Ovary (tissue), 9 donors: ENCODE measurements around the gene LRIG1. TPM values are rescaled to one million over a fixed set of nuclear protein-coding genes. Genes with fewer than 3 reads are reported as not detected.

Experiments used
- DNase-seq, 5 donors: peaks; one replicate each; pipeline ENCODE4 v3.0.0-alpha.2; 2019 to 2020
- H3K27ac ChIP-seq, 2 donors: fragments of 200-600 bp; one replicate each; pipeline versions ENCODE4 v1.5.1 to v1.8.0; 2019 to 2022
- H3K27me3 ChIP-seq: fragments of 200-600 bp; one replicate; pipeline ENCODE4 v1.8.0; 2022
- H3K36me3 ChIP-seq: fragments of 200-600 bp; sonication (generic); one replicate; pipeline ENCODE4 v1.5.1; 2019
- H3K4me1 ChIP-seq: one replicate; pipeline ENCODE4 v1.8.1; 2013; ENCODE audit warnings: mild to moderate bottlenecking, moderate library complexity; ENCODE audit not compliant: insufficient read depth
- H3K4me3 ChIP-seq: fragments of 200-600 bp; sonication (generic); one replicate; pipeline ENCODE4 v1.5.1; 2017
- H3K9me3 ChIP-seq, 2 donors: fragments of 200-600 bp in 1 of 2; sonication (generic) in 1 of 2; one replicate each; pipeline versions ENCODE4 v1.5.1 to v1.8.1; 2013 to 2019; ENCODE audit warnings: mild to moderate bottlenecking in 1 of 2, moderate library complexity in 1 of 2
- CTCF ChIP-seq, 3 donors: fragments of 450-650 bp in 2 of 3; fragments of 200-600 bp in 1 of 3; IDR thresholded peaks; one replicate each; pipeline versions ENCODE4 v1.5.1 to v1.8.0; 2016 to 2022; ENCODE audit warnings: antibody characterized with exemption in 3 of 3, mild to moderate bottlenecking in 1 of 3
- EP300 ChIP-seq: sonication (generic); formaldehyde crosslinking; IDR thresholded peaks from one replicate; pipeline ENCODE4 v1.6.1; 2017; ENCODE audit warnings: antibody characterized with exemption
- POLR2A ChIP-seq: fragments of 450-650 bp; IDR thresholded peaks from one replicate; pipeline ENCODE4 v1.6.1; 2017; ENCODE audit warnings: antibody characterized with exemption, mild to moderate bottlenecking, moderate library complexity
- WGBS, 3 donors: extraction: QIAGEN DNeasy Blood & Tissue Kit in 1 of 3; methylation state at CpG; one replicate each; pipeline versions ENCODE4 v1.1.5 to v1.1.7; 2013 to 2017; 5-methylcytosine and 5-hydroxymethylcytosine counted together
- intact Hi-C, 4 donors: fragments of 100-400 bp; cut with DNase I; formaldehyde crosslinking; loops; one replicate each; pipeline versions ENCODE4 v1.11.0 to v1.15.1; 2022 to 2023
- polyA plus RNA-seq, 2 donors: library from polyadenylated mRNA; stranded (reverse); fragments of 200-250 nt in 1 of 2; fragments of 350-450 nt in 1 of 2; fragmentation: Illumina TruSeq in 1 of 2; extraction: RNeasy Lipid Tissue Mini Kit (QIAGEN cat#74804) in 1 of 2; gene quantifications; one replicate each; pipeline ENCODE4 v1.2.3, GENCODE V29; 2013 to 2014
- total RNA-seq, 7 donors: library from RNA; depleted of rRNA in 2 of 7; stranded (reverse); fragments of >200 nt in 2 of 7; fragmentation: NEBNext Ultra II Directional in 3 of 7; extraction: Animal tissue kit (Norgen Biotek cat#: 25700) in 3 of 7; gene quantifications; one replicate each; pipeline versions ENCODE4 v1.1.0 to v1.2.4, GENCODE V29; 2016 to 2023
- donor health status: DM: no; HTN: no; CAD: no; lungs with moderate emphysema.
- donor health status: DM: no; HTN: no; CAD: no.
- donor health status: Bipolar disorder and iron deficiency.
- donor health status: DM: yes; HTN: yes; CAD: no.
- donor health status: DM: no; HTN: no; CAD: no.
- donor health status: DM: yes; HTN: yes; CAD: no.

LRIG1 gene
- total and polyA plus RNA-seq, 9 donors = 29.1 to 64.8 (median 42.6) TPM

GRCh38 chr3:66472313-66473134, 28.3 kb downstream of the LRIG1 start:
- WGBS, 3 donors = 62 to 64% (median 64%) methylated on average over 12 of the region's 12 CpGs
- Histone ChIP-seq H3K27me3 (no peaks in the 10 kb centered on the region), H3K27ac (no peak overlapping the region), H3K36me3 (no peaks in the 10 kb centered on the region), H3K4me3 (no peak overlapping the region), H3K4me1 (peaks cover 25% of the 10 kb centered on the region), H3K9me3 (no peaks in the 10 kb centered on the region)
- no peak for DNase-seq
- intact Hi-C loops = no loop called here
- TF ChIP-seq EP300 = no peak
- TF ChIP-seq POLR2A = no peak
- no peak for TF ChIP-seq CTCF (IDR thresholded peaks at IDR 0.05)

- WGBS, 3 donors = 96 to 97% (median 97%) methylated on average over 10 of the region's 10 CpGs
- no peak for DNase-seq
- Histone ChIP-seq H3K9me3 (no peaks in the 10 kb centered on the region), H3K4me3 (no peak overlapping the region), H3K27ac (no peak overlapping the region), H3K27me3 (no peaks in the 10 kb centered on the region), H3K4me1 (peaks cover 19% of the 10 kb centered on the region), H3K36me3 (no peaks in the 10 kb centered on the region)
- no peak for TF ChIP-seq POLR2A
- no peak for TF ChIP-seq CTCF (IDR thresholded peaks at IDR 0.05)
- TF ChIP-seq EP300 = no peak
- intact Hi-C loops = loop anchor here in 1 of 4 donors (1.0 kb wide), 1 partner anchor 38 kb away; no protein-coding TSS in a partner anchor
These were observed 29.7 kb downstream of the LRIG1 start for GRCh38 chr3:66470956-66471686.

GRCh38 chr3:66470285-66470684, 30.5 kb downstream of the LRIG1 start:
- Histone ChIP-seq H3K4me3 (no peak overlapping the region), H3K9me3 (no peaks in the 10 kb centered on the region), H3K27me3 (no peaks in the 10 kb centered on the region), H3K27ac (no peak overlapping the region), H3K36me3 (no peaks in the 10 kb centered on the region), H3K4me1 (peaks cover 19% of the 10 kb centered on the region)
- TF ChIP-seq CTCF (IDR thresholded peaks at IDR 0.05) (no peak), POLR2A (no peak), EP300 (no peak)
- intact Hi-C loops = loop anchor here in 1 of 4 donors (1.0 kb wide), 1 partner anchor 37 kb away; no protein-coding TSS in a partner anchor
- WGBS, 3 donors = 69 to 84% (median 74%) methylated on average over 5 of the region's 5 CpGs
- no peak for DNase-seq

GRCh38 chr3:66469220-66469640, 31.6 kb downstream of the LRIG1 start:
- no peaks in the 10 kb centered on the region for H3K9me3 ChIP-seq
- no peak for DNase-seq
- peaks cover 14% of the 10 kb centered on the region for H3K4me1 ChIP-seq
- intact Hi-C loops = no loop called here
- TF ChIP-seq POLR2A (no peak), EP300 (no peak), CTCF (IDR thresholded peaks at IDR 0.05) (no peak)
- no peaks in the 10 kb centered on the region for H3K36me3 ChIP-seq
- H3K27me3 ChIP-seq = no peaks in the 10 kb centered on the region
- 96 to 98% (median 97%) methylated on average over 4 of the region's 4 CpGs for WGBS, 3 donors
- no peak overlapping the region for H3K27ac ChIP-seq
- no peak overlapping the region for H3K4me3 ChIP-seq
